GM21529 (cell line): ENCODE data around the gene UBAC1.

Experiments
- ATAC-seq: cut with Tn5 transposase; IDR thresholded peaks from one replicate; pipeline ENCODE4 v1.9.1; 2021; ENCODE audit not compliant: unreplicated experiment

UBAC1 gene

GRCh38 chr9:135885100-135885853, 75.9 kb downstream of the UBAC1 start:
- no peak for ATAC-seq

- no peak for ATAC-seq
Measured at GRCh38 chr9:135884328-135885035, 76.7 kb downstream of the UBAC1 start.

GRCh38 chr9:135883410-135884089, 77.6 kb downstream of the UBAC1 start:
- ATAC-seq: no peak
